Subcutaneous adipose tissue (tissue), 4 donors: ENCODE data around the gene TUT1. TPM values are rescaled to one million over a fixed set of nuclear protein-coding genes. Genes with fewer than 3 reads are reported as not detected.

Experiments
- CTCF ChIP-seq: fragments of 450-650 bp; IDR thresholded peaks from one replicate; pipeline ENCODE4 v1.5.1; 2016; ENCODE audit warnings: low read depth, mild to moderate bottlenecking, control low read depth, antibody characterized with exemption, moderate library complexity
- total RNA-seq, 4 donors: library from RNA; depleted of rRNA; stranded (reverse); fragments of >200 nt; gene quantifications; one replicate each; pipeline ENCODE4 v1.1.0, GENCODE V29; 2016

Gene TUT1
- total RNA-seq, 4 donors from 2014 or later, result 3.4 to 13.4 (median 7.9) TPM

- TF ChIP-seq CTCF, result no peak
Observed at GRCh38 chr11:62615521-62615920, 24.2 kb upstream of the TUT1 start.

- TF ChIP-seq CTCF, result no peak
Observed at GRCh38 chr11:62614275-62614674, 23.0 kb upstream of the TUT1 start.

GRCh38 chr11:62613291-62613778 lies 22.0 kb upstream of the TUT1 start:
- no peak for TF ChIP-seq CTCF

- TF ChIP-seq CTCF, result no peak
Observed at GRCh38 chr11:62612366-62613290, 21.3 kb upstream of the TUT1 start, which contains the start of the genes EML3 and ROM1. Gene EML3 (minus strand): TSS chr11:62612775. CDS start chr11:62612457, 318 bp downstream. Gene ROM1 (plus strand): TSS chr11:62613257. CDS start chr11:62613282, 25 bp downstream.

GRCh38 chr11:62611705-62612365 lies 20.5 kb upstream of the TUT1 start:
- TF ChIP-seq CTCF, result no peak

- no peak for TF ChIP-seq CTCF
Observed at GRCh38 chr11:62610814-62611704, 19.7 kb upstream of the TUT1 start.
